GM21367 (cell line): ENCODE measurements around the gene HAO2.
"Not testable (repeated sequence)": the region's sequence is repeated elsewhere in the genome, so short reads cannot be mapped to it uniquely, and the experiment has no call there.

Experiments
- ATAC-seq: cut with Tn5 transposase; IDR thresholded peaks from one replicate; pipeline ENCODE4 v1.9.1; 2021; ENCODE audit not compliant: unreplicated experiment

The HAO2 gene

DNA sequence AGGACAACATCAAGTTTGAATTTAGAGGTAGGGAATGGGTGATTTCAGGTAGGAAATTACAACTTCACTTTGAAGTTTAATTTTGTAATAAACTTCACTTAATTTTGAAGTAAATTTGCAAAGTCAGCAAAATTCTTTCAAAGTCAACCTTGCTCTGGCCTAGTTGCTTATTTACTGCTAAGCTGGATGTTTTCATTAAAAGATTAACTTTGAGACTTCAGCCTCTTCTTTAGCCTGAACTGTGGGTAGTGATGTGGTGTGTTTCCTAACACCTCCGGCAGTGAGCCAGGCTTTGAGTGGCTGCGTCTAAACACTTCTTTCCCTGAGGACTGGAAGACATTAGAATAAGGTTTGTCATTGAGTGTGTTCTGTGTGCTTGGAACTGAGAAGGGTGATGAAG is at the start of gene HAO2:
HAO2 (plus strand) TSS at position 232 of the 400 bp plus-strand sequence. CDS start 12,301 bp downstream, outside the sequence.
- no peak for ATAC-seq

DNA sequence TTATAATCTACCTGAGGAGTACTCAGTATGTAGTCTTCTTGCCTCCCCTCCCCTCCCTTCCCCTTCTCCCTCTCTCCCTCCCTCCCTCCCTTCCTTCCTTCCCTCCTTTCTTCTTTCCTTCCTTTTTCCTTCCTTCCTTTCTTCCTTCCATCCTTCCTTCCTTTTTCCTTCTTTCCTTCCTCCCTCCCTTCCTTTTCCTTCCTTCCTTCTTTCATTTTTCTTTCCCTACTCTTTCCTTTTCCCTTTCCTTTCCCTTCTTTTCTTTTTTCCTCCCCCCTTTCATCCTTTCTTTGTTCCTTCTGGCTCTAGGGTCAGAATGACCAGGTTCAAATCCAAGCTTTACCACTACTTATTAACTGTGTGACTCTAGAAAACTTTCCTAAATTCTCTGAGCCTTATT is 48.5 kb upstream of the HAO2 start:
- no peak for ATAC-seq

DNA sequence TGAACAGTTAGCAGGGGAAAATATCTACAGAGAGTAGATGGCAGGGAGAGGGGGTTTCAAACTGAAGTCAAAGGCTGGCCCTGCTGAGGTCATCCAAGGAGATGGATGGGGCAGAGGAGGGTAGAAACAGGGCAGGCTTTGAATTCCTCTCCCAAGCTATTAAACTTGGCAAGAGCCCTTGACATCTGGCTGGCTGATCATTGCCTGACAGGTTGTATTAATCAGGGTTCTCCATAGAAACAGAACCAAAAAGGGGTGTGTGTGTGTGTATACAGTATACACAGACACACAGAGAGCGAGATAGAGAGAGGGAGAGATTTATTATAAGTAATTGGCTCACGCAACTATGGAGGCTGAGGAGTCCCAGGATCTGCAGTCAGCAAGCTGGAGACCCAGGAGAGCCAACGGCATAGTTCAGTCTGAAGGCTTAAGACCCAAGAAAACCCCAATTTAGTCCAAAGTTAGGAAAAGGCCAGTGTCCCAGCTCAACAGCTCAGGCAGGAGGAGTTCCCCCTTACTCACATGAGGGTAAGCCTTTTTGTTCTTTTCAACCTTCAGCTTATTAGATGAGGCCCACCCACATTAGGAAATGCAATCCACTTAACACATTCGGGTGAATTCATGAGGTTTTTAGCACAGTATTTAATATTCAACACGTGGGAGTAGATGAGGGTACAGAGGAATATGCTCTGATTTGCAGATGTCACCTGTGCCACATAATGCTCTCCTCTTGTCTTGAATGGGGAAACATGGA is 46.7 kb upstream of the HAO2 start:
- no peak for ATAC-seq

DNA sequence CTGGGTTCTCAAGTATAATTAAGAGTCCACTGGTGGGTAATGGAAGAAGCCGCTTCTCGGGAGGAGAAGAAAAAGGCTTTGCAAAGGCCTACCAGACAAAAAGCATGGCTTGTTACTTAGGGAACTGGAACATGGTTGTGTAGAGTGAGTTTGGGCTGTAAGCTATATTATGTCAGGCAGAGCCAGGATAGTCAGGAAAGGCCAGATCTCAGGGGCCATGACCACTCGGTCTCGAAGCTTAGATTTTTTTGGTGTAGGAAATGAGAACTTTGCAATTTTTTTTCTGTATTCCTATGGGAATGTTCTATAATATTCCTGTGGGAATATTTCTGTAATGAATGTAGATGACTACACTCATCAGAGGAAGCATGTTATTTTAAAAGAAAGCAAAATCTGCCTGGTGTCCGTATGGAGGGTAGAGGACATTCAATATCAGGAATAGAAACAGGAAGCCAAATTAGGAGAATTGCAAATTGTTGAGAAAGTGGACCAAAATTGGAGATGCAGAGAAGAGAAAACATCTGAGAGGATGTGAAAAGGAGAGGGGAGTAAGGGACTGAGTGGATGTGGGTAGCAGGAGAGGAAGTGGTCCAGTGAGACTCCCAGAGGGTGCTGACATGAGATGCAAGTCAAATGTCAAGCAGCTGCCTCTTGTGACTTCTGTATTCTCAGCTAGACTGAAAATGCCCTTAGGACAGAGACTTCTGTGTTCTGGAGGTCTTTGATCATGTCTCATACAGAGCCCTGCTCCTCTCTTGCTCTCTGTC is 45.2 kb upstream of the HAO2 start:
- ATAC-seq = peak; percentile 82

DNA sequence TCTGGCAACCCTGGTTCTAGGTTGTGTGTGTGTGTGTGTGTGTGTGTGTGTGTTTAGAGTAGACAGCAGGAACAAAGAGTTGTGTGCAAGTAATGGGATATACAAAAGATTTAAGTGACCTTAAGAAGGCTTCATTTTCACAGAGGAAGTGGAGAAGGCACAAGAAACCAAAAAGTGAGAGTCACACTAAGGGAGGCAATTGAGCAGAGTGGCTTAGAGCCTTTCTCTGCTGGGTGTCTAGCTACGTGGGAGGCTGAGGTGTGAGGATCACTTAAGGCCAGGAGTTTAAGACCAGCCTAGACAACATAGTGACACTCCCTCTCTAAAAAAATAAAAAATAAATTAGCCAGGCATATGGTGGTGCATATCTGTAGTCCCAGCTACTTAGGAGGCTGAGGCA is 44.4 kb upstream of the HAO2 start:
- ATAC-seq = peak; percentile 36

DNA sequence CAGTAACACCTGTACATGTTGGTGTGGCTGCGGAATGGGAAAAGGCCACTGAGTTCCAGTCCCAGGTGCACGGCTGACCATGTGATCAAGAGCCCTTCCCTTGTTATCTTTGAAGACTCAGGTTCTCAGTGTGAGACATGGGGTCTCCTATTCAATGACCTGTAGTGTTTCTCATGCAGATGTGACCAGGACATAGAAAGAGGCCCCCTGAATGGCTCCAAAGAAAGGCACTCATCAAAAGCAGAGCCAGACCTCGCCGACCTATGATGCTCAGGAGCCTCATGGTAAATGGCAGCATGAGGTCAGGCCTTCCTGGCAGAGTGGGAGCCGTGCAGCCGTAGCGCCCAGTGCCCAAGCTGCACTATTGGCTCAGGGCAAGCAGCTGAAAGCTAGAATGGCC is 42.3 kb upstream of the HAO2 start:
- no peak for ATAC-seq

DNA sequence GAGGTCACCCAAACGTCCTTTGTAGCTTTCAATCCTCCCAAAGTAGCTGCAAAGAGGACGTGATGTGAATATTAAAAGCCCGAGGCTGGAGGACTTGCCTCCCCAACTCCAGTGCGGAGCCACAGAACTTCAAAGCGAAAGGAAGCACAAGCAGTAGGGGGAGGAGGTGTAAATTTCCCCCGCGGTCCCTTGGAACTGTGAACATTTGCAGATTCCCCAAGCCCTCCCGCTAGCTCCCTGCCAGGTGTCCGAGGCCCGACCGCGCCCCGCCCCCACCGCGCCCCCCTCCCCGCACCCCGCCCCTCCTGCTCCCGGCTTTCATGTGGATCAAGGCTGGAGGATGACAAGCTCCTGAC is 41.5 kb upstream of the HAO2 start:
- no peak for ATAC-seq

DNA sequence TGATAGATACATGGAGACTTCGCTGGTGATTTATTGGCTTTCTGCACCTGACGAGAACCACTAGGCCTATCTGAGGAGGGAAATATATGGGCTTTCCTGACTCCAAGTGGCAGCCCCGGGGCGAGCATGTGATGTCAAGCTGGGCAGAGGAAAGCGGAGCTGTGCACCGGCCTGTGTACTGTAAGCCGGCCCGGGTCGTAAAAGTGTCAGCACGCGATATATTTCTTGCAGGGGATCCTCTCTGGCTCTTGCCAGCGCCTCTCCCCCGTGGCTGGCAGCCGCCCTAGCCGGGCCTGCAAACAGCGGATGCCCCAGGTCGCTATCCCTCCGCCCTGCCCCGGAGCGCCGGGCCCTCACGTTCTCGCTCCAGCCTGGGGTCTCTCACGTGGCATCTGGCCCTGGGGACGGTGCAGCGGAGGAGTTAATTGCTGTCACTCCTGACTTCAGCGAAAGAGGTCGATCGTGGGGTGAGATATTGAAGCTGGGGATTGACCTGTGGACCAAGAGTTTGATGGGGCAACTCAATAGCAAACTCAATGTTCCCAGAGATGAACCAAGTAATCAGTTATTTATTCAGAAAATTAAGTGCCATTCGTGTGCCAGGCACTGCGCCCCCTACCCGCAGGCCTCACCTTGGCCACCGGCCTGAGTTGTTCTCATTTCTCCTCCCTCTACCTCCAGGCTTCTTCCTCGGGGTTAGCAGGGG is 41.0 kb upstream of the HAO2 start:
- no peak for ATAC-seq

DNA sequence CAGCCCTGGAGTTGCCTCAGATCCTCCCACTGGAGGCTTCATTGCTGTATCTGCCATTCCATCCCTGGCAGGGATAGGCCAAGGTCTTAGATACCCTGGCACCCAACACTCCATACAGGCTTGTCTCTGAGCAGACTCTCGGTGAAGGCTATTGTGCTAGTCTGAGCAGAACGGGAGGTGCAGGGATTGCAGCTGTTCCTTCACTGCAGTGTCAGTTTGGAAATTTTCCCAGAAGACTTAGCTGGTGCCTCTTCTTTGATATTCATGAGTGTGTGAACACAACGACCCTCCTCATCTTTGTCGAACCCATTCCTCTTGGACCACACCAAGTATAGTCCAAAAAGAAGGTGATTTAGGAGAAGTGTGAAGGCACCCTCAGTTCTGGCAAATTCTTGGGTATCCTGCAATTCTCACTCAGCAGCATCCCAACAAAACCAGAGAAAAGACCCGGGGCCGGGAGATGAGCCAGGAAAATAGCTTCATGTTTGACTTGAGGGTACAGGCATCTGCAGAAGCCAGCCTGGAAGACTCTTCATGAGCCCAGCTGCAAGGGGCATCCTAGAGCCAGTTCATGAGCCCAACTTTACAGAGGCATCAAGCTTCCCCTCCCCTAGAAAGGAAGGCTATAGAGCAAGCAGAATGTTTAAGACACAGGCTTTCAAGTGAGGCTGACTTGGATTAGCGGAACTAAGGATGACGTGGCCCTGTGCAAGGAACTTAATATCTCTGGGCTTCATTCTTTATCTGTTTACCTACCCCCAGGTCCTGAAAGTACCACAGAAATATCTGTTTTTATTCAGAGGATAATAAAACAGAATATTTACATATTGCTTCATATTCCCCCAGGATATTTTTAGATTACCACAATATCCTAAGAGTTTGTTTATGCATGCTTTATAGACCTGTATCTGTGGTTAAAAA is 38.8 kb upstream of the HAO2 start:
- ATAC-seq = no peak

DNA sequence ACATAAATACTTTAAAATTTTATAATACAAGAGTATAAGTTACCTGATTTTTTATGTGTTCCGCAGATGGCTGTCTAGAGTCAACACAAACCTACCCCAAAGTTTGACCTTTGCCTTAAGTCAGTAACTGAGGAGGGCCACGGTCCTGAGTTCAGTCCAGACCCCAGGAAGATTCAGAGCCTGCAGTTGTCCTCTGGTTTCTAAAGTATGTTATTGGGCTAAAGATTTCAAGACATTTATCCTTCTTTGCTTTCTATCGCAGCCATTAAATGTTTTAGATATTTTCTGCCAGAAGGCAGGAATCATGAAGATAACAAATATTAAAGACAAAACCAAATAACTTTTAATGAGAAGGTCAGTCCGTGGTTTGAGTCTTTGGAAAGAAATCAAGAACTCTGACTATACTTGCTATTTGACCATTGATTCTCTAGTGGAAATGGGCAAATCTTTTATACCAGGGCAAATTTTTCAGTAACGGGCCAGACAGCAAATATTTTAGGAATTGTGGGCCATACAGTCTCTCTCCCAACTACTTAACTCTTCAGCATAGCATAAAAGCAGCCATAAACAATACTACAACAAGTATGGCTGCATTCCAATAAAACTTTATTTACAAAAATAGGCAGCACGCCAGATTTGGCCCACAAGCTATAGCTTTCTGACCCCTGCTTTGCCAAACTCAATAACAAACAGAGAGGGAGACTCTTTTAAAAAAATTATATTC is 38.0 kb upstream of the HAO2 start:
- no peak for ATAC-seq

DNA sequence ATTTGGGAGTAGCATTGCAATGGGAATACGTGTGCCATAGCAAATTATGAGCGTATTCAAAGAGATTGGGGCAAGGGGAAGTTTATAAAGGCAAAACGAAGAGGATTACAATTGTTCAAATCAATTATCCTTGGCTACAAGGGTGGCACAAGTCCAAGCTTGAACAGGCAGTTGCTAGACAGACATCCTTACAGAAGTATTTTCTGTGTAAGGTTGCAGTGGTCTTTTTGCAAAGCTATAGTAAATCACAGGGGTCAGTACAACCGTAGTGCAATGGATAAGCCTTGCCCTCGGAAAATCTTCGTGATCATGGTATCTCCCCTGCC is 37.4 kb upstream of the HAO2 start:
- no peak for ATAC-seq

DNA sequence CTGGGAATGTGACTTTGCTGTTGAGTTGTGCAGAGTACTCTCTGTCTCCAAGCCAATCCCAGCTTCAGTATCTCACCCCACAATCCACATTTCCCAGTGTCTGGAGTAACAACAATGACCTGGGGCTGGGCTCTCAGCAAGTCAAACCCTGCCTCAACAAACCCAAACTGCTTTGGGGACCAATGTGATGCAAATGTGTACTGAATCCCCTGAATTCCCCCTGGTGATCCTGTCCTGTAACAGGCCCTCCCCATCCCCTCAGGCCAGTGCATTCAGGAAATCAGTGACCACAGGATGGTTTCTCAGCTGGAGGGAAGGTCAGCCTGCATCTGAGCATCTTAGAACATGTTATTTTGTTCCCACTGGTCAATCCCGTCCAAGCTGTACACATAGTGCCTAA is 36.7 kb upstream of the HAO2 start:
- ATAC-seq = no peak

DNA sequence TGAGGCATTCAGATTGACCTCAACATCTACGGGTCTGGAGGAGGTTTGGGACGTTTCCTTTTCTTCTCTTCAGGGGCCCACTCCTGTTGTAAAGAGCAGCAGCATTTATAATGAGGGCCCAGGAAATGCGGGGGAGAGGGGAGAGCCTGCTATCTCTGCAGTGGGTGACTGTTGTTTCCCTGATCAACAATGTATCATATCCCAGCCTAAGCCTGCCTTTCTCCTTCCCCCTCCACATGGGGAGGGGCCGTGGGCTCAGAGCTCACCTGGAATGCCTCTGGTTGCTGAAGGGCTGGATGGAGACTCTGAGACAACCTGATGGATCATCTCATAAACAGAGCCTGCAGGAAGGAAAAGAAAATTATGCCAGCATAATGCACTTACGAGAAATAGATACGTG is 36.0 kb upstream of the HAO2 start:
- ATAC-seq = no peak

DNA sequence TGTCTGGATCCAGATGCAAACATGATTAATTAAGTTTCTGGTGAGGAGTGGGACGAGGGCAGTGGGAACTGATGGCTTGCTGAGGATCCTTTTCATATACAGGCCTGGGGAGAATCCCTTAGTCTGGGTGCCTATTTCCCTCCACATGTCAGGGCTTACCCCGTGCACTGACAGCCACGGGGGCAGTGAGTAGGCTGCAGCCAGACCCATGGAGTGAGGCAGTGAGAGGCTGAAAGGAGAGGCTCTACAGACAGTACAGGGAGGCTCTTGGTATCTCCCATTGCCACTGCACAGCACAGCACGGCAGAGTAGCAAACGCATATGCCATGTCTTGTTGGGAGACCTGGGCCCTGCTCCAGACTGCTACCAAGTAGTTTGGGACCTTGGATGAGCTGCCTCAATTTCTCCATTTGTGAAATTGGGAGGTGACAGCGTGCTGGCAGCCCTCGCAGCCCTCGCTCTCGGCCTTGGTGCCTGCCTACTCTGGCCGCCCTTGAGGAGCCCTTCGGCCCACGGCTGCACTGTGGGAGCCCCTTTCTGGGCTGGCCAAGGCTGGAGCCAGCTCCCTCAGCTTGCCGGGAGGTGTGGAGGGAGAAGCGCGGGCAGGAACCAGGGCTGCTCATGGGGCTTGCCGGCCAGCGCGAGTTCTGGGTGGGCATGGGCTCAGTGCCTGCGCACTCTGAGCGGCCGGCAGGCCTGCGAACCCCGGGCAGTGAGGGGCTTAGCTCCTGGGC is 35.3 kb upstream of the HAO2 start:
- no peak for ATAC-seq

DNA sequence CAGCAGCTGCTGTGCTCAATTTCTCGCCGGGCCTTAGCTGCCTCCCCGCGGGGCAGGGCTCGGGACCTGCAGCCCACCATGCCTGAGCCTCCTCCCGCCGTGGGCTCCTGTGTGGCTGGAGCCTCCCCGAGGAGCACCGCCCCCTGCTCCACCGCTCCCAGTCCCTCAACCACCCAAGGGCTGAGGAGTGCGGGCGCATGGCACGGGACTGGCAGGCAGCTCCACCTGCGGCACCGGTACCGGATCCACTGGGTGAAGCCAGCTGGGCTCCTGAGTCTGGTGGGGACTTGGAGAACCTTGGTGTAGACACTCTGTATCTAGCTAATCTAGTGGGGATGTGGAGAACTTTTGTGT is 34.7 kb upstream of the HAO2 start:
- ATAC-seq = not testable (repeated sequence)

DNA sequence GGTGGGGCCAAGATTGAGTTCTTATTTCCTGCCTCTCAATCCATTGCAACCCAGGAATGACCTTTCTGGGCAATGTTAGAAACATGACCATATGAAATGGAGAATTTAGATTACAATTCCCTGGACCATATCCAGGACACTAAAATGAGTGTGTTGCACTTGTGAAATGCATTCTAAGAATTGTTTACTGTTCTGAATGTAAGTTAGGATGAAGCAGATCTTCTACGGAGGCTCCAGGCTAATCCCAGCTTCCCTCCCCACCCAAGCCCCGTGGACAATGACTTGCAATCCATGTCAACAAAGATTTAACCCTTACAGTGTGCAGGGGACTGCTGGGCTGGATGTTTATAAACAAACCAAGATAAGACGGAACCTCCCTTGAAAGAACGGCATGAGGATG is 31.7 kb upstream of the HAO2 start:
- ATAC-seq = no peak

DNA sequence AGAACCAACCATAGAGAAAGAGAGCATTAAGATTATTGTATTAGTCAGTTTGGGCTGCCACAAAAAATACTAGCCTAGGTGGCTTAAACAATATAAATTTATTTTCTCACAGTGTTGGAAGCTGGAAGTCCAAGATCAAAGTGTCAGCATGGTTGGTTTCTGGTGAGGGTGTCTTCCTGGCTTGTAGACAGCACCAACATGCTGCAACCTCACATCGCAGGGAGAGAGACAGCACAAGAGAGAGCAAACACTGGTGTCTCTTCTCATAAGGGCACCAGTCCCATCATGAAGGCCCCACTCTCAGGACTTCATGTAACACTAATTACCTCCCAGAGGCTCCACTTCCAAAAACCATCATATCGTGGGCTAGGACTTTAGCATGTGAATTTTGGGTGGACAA is 30.6 kb upstream of the HAO2 start:
- ATAC-seq = no peak

DNA sequence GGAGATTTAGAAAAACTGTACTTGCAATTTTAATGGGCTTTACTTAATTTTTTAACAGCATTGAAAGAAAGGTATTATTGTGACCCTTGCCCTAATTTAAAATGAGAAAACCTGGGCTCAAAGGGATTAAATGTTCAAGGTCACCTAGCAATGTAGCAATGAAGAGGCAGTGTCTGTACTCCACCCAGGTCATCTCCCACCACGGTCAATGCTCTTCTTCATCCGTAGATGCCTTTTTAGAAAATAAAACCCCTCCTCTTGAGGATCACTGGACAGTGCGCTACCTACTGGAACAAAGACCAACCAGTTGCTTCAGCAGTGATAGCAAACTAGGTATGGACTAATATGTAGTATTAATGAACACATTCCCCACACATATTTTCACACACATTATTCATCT is 29.8 kb upstream of the HAO2 start:
- ATAC-seq = no peak

DNA sequence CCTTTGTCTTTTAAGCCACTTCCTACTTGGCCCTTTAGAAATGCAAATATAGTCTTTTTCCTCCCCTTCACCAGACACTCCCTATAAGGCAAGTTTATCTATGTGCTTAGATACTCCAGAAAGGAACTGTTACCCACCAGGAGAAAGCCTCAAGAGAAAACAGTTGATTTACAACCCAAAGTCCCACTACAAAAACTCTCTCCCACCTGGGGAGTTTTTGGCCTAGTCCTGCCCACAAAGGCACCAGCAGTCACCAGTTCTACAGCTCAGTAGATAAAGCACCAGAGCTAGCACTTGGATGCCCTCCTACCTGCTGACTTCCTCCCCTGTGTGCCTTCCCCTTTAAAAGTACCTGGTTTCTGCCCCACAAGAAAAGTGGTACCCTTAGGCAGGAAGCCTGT is 27.7 kb upstream of the HAO2 start:
- ATAC-seq = no peak

DNA sequence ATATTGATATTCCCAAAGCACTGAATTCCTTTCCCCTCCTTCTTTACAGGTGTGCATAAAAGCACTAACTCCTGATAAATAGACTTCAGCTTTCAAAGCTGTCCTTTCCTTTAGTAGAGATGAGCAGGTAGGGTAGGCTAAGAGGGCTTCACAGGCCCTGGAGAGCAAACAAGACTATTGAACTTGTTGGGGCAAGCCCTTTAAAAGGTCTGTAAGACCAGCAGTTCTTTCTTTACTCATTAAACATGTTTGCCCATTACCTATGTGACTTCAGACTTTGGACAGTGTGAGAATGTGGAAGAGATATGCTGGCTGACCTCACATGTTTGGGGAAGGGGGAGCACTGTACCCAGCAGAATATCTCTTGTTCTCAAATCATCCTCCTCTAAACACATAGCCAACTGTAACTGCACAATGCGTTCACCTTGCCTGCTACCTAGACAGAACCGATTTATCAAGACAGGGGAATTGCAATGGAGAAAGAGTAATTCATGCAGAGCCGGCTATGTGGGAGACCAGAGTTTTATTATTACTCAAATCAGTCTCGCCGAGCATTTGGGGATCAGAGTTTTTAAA is 27.1 kb upstream of the HAO2 start:
- no peak for ATAC-seq
